Measurements from ENCODE around the gene PRMT5.

DNA sequence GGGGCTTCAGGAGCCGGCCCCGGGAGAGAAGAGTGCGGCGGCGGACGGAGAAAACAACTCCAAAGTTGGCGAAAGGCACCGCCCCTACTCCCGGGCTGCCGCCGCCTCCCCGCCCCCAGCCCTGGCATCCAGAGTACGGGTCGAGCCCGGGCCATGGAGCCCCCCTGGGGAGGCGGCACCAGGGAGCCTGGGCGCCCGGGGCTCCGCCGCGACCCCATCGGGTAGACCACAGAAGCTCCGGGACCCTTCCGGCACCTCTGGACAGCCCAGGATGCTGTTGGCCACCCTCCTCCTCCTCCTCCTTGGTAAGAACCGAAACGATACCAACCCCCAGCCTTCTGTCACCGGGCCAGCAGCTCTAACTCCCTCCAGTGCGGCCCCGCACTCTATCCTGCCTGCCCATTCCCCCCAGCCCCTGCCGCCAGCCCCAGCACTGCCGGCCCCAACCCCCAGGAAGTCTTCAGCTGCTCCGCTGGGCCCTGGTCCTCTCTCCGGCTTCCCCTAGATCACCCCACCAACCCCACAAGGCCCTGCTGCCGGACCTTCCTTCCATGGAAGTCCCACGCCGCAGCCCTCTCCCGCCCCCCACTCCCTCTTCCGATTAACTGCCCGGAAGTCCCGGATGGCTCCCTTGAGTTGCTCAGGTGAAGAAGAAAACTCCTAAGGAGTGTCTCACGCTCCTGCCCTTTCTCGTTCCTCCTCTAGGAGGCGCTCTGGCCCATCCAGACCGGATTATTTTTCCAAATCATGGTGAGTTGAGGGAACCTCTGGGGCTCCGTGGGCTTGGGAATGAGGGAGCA is 56.9 kb downstream of the PRMT5 start:
- TF ChIP-seq HDGF (IDR thresholded peaks at IDR 0.05; ENCODE audit: borderline replicate concordance) (no peak), ELF4 (IDR thresholded peaks at IDR 0.05) (no peak), ZNF384 (IDR thresholded peaks at IDR 0.05) (no peak), SP1 (IDR thresholded peaks at IDR 0.05) (no peak), FOXM1 (IDR thresholded peaks at IDR 0.05; ENCODE audit: borderline replicate concordance) (no peak), LEF1 (IDR thresholded peaks at IDR 0.05; ENCODE audit: borderline replicate concordance) (no peak), CTBP1 (IDR thresholded peaks at IDR 0.05; ENCODE audit: borderline replicate concordance) (no peak)

Data from HEK293T (cell line).